Measurements from ENCODE around the gene TUBB3.
"Not testable (repeated sequence)": the region's sequence is repeated elsewhere in the genome, so short reads cannot be mapped to it uniquely, and the experiment has no call there.

Gene TUBB3

GRCh38 chr16:89918453-89919347 lies 4.4 kb upstream of the TUBB3 start, which contains the start of gene MC1R:
Gene MC1R (plus strand): TSS chr16:89918862. CDS start chr16:89919259, 397 bp downstream.
- peak; percentile 42 for DNase-seq

GRCh38 chr16:89919535-89920406 lies 3.4 kb upstream of the TUBB3 start:
- DNase-seq, result no peak

- no peak for DNase-seq
Measured at GRCh38 chr16:89920723-89921122, 2.4 kb upstream of the TUBB3 start.

- no peak for DNase-seq
Measured at GRCh38 chr16:89921131-89921701, 1.9 kb upstream of the TUBB3 start.

GRCh38 chr16:89921702-89922476 lies 1.3 kb upstream of the TUBB3 start:
- no peak for DNase-seq

GRCh38 chr16:89922477-89922883 lies 662 bp upstream of the TUBB3 start:
- DNase-seq, result peak; percentile 12

- peak; percentile 18 for DNase-seq
Measured at GRCh38 chr16:89923640-89924296, 626 bp downstream of the TUBB3 start.

GRCh38 chr16:89924297-89924924 lies 1.3 kb downstream of the TUBB3 start:
- peak; percentile 67 for DNase-seq

GRCh38 chr16:89924925-89925307 lies 1.8 kb downstream of the TUBB3 start:
- DNase-seq, result peak; percentile 29

GRCh38 chr16:89925596-89926079 lies 2.5 kb downstream of the TUBB3 start:
- peak; percentile 28 for DNase-seq

- DNase-seq, result no peak
Measured at GRCh38 chr16:89931305-89931896, 8.3 kb downstream of the TUBB3 start.

- DNase-seq, result no peak
Measured at GRCh38 chr16:89931964-89932363, 8.8 kb downstream of the TUBB3 start.

- DNase-seq, result not testable (repeated sequence)
Measured at GRCh38 chr16:89934019-89934418, 10.9 kb downstream of the TUBB3 start.

GRCh38 chr16:89934611-89935553 lies 11.7 kb downstream of the TUBB3 start:
- DNase-seq, result no peak

- not testable (repeated sequence) for DNase-seq
Measured at GRCh38 chr16:89935620-89936019, 12.5 kb downstream of the TUBB3 start.

GRCh38 chr16:89936034-89936433 lies 12.9 kb downstream of the TUBB3 start:
- DNase-seq, result no peak

- no peak for DNase-seq
Measured at GRCh38 chr16:89936508-89936907, 13.4 kb downstream of the TUBB3 start.

GRCh38 chr16:89936981-89937380 lies 13.8 kb downstream of the TUBB3 start:
- DNase-seq, result no peak

GRCh38 chr16:89938175-89938885 lies 15.2 kb downstream of the TUBB3 start:
- no peak for DNase-seq
